Stimulated activated CD4-positive, alpha-beta T cell treated with anti-CD3 and anti-CD28 coated beads, Interleukin-4, amount 100 ng/mL, for 4 hours (primary cell): ENCODE data around the gene HMGCL.
"Not testable (repeated sequence)": the region's sequence is repeated elsewhere in the genome, so short reads cannot be mapped to it uniquely, and the experiment has no call there.

Experiments used
- DNase-seq, 2 experiments: peaks; one replicate each; pipeline ENCODE4 v3.0.0-alpha.2; 2020

The HMGCL gene

DNA sequence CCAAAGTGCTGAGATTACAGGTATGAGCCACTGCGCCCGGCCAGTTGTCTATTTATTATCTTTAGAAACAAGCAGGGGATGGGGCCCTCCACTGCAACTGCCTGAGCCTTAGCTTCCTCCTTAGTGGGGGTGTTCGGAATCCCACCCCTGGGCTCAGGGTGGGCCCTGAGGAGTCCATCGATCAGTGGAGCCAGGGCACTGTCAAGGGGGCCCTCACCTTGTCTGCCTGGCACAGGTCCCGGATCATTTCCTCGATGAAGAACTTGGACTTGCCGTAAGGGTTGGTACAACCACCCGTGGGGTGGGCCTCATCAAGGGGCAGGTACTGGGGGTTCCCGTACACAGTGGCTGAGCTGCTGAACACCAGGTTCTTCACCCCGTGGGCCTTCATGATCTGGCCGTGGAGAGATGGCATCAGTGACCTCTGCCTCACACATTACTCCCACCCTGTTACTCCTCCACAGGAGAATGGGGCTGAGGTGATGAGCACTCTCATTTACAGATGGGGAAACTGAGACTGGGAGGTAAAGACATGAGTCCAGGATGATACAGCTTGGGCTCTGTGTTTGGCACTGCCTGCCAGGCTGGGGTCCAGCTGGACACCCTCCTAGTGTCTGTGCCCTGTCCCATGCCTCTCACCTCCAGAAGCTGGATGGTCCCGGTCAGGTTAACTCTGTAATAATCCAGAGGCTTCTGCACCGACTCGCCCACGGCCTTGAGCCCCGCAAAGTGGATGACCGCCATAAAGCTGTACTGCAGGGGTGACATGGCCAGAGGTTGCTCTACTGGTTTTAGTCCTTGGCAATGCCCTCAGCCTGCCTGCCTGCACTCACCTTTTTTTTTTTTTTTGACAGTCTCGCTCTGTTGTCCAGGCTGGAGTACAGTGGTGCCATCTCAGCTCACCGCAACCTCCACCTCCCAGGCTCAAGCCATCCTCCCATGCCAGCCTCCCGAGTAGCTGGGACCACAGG lies 27.5 kb downstream of the HMGCL start:
- DNase-seq: no peak

DNA sequence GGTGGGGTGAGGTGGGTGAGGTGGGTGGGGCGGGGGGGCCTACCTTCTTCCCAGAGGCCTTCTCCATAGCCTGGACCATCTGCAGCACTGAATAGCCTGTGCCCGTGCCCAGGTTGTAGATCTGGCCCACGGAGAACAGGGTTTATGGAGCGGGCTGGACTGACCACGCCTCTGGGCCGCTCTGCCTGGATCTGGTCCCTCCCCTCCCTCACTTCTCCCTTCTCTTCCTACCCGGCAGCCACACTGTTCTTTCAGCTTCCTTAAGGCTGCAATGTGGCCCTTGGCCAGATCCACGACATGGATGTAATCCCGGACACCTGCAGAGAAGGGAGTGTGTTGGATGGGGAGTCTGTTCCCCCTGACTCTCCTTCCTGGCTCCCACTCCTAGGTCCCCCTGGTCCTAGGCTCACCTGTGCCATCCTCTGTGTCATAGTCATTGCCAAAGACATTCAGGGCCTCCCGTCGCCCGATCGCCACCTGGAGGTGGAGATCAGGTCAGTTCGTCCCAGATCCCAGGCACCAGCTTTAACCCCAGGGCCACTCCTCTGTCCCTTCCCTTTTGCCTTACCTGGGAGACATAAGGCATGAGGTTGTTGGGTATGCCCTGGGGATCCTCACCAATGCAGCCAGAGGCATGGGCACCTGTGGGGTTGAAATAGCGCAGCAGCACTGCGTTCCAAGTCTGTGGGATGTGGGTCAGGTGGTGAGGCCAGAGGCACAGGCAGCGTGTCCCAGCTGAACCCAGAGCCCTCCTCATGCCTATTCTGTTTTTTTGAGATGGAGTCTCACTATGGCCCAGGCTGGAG lies 28.6 kb downstream of the HMGCL start:
- DNase-seq: no peak

- no peak for DNase-seq
Observed at GRCh38 chr1:23795676-23796465, 29.4 kb downstream of the HMGCL start.

- DNase-seq: not testable (repeated sequence)
Observed at GRCh38 chr1:23794732-23795182, 30.5 kb downstream of the HMGCL start.

DNA sequence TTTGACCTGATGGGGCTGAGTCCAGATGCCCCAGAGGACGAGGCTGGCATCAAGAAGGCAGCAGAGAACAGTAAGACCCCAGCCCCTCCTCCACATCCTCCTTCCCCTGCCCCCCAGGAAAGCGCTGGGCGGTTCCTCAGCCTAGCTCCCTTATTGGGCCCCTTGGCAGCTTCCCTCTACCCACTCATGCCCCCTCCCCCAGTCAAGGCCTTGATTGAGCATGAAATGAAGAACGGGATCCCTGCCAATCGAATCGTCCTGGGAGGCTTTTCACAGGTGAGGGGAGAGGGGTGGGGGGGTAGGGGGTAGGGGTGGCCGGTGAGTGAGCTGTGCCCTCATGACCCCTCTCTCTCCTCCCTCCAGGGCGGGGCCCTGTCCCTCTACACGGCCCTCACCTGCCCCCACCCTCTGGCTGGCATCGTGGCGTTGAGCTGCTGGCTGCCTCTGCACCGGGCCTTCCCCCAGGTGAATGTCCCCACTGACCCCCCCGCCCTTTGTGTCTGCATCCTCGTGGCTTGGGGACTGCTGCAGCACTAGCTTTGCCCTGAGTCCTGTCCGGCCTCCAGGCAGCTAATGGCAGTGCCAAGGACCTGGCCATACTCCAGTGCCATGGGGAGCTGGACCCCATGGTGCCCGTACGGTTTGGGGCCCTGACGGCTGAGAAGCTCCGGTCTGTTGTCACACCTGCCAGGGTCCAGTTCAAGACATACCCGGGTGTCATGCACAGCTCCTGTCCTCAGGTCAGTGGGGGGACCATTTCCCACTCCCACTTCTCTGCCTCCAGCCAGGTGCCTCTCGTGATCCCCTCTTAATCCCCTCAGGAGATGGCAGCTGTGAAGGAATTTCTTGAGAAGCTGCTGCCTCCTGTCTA lies 31.1 kb downstream of the HMGCL start:
- DNase-seq: no peak

DNA sequence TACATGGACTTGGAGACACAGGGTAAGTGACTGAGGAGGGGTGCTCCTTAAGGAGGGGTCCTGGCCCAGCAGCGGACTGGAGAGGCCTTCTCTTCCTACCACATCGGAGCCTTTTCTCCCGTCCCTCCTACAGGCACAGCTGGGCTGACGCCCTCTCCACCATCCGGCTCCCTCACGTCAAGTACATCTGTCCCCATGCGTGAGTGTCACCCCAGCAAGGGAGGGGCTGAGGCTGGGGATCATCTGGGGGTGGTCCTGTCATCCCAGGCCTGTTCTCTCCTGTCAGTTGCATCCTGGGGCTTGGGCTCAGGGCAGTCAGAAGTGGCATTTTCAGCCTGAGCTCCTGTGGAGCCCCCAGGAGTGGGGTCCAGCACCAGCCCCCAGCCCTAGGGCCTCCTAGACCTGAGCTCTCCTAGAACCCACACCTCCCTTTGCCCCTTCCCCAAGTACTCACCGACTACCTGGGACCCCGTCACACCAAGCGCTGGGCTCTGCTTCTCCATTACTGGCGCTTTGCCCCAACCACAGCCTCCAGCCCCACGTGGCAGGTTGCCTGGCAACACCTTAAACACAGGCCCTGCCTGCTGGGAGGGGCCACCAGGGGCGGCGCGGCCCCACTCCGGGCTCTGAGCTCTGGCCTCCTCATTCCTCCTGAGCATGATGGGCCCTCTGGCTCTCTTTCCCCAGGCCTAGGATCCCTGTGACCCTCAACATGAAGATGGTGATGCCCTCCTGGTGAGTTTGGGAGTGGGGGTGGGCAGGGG lies 32.0 kb downstream of the HMGCL start:
- no peak for DNase-seq

- DNase-seq: no peak
Observed at GRCh38 chr1:23792151-23792945, 32.9 kb downstream of the HMGCL start.

- no peak for DNase-seq
Observed at GRCh38 chr1:23791516-23792047, 33.6 kb downstream of the HMGCL start.

GRCh38 chr1:23790696-23791515 lies 34.3 kb downstream of the HMGCL start, which contains the start of gene LYPLA2:
Gene LYPLA2 (plus strand): TSS chr1:23791145. CDS start chr1:23792683, 1,538 bp downstream.
- DNase-seq: peak; percentile 83 to 85

DNA sequence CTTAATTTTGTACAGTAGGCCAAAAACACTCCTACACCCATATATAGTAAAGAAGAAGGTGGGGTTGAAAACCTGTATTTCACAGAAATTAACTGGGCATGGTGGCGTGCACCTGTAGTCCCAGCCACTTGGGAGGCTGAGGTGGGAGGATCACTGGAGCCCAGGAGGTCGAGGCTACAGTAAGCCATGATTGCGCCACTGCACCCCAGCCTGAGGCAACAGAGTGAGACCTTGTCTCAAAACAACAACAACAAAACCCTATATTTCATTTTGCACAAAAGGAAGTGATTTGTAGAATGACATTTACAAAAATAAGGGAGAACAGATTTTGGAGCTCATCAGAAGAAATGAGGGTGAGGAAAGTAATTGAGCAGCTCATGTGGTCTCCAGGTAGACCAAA lies 36.5 kb downstream of the HMGCL start:
- DNase-seq: no peak

DNA sequence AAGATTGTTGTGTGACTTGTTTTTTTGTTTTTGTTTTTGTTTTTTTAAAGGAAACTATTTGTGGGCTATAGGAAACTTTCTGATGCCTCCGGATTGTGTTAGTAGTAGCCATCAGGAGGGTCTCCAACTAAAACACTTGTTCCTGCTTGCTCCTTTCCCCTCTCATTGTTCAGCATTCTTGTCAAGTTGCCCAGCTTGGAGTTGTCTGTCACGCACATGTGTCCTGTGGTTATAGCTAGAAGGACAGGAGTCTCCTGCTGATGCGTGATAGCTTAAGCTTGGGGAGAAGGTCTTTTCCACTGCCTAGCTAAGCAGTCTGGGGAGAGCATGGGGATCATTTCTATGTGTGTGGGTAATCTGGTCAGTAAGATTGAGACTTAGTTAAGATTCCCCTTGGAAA lies 37.5 kb downstream of the HMGCL start:
- no peak for DNase-seq

DNA sequence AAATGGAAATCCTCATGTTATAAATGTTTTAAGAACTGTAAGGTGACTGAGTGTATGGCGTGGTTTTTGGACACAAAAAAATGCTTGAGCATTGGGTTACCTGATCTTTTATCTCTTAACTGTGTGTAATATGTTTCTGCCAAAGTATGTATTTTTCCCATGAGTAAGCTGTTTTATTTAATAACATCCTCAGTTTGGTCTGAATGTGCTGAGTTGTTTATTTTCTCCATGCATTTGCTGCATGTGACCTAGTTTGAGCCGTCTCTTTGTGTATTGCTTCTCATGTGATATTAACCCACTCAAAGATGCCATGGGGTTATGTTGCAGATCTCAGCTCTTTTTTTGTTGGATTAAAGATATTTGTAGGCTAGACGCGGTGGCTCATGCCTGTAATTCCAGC lies 40.4 kb downstream of the HMGCL start:
- DNase-seq: no peak

- not testable (repeated sequence) for DNase-seq
Observed at GRCh38 chr1:23783141-23783540, 42.1 kb downstream of the HMGCL start.

DNA sequence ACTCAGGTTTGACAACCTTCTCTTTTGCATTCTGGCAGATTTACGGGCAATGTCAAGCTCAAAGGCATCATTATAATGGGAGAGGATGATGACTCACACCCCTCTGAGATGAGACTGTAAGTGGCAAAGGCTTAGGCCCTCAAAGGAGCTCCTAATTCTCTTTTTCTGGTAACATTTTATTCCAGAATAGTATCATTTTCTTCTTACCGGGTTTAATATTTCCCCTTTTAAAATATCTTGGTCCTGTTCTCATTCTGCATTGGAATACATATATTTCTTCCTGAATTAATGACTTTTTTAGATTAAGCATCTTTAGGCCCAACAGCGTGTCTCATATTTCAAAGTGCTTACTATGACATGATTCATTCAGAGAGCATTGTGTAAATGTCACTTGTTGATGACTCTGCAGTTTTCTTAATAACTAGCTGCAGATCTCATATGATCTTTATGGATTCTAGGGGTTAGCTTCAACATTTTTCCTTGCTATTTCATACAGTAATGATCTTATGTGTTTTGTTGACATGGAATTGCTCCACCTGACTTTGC lies 45.3 kb downstream of the HMGCL start:
- DNase-seq: no peak

DNA sequence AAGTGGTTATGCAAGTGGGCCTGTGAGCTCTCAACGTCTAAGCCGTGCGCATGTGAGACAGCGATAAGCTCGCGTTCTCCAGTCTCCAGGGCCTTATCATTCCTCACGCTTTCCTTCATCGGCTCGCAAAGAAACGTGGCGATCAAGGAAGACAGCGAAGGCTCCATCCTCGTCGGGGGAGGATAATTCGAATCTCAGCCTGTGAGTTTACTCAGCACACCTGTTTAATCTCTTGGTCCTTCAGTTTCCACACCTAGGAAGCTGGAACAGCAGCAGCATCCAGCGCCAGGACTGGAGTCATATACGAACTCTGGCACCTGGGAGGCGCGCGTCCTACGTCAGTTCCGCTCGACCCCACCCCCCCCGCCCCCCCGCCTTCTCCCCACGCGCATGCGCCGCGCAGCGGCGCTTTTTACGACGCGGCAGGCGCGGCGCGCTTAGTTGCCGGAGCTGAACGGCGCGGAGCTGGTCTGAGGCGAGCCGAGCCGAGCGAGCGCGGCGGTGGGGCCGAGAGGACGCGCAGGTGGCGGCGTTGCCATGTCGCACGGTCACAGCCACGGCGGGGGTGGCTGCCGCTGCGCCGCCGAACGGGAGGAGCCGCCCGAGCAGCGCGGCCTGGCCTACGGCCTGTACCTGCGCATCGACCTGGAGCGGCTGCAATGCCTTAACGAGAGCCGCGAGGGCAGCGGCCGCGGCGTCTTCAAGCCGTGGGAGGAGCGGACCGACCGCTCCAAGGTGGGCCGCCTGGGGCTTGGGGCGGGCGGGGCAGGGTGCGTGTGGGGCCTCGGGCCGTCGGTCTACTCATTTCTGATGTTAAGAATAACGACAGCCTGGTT lies 47.0 kb downstream of the HMGCL start, which contains the start of gene PITHD1:
Gene PITHD1, plus strand, starts transcription at position 440 of the 836 bp plus-strand sequence. Its CDS starts 98 bp downstream, at position 538.
- peak; percentile 73 to 75 for DNase-seq

DNA sequence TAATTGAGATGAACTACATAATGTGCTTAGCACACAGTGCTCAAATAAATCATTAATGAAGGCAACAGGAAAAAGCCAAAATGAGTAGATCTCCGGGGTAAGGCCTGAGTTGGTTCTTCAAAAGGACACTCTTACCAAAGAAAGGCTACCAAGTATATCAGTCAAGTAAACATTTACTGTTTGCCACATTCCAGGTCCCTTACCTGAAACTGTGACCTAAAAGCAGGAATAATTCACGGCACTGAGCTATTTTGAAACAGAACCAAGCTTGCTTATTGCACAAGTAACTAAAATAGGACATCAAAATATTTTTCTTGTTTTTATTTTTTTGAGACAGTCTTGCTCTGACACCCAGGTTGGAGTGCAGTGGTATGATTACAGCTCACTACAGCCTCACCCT lies 49.0 kb downstream of the HMGCL start:
- DNase-seq: no peak

GRCh38 chr1:23774174-23774880 lies 50.9 kb downstream of the HMGCL start:
- DNase-seq: no peak
